ENCODE results near the gene POC1A.

DNA sequence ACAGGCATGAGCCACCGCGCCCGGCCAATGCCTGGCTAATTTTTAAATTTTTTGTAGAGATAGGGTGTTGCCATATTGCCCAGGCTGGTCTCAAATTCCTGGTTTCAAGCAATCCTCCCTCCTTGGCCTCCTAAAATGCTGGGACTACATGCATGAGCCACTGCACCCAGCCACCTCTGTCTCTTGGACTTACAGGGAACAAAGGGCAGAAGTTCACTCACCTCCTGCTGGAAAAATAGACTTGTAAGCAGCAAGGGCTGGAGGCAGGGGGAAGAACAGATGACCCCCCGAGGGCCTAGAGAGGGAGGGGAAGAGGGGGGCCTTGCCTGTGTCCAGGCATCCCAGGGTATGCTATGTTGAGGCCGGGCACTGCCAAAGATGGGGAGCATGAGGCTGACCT, 120.0 kb downstream of the POC1A start:
- TF ChIP-seq, protein P1, sequence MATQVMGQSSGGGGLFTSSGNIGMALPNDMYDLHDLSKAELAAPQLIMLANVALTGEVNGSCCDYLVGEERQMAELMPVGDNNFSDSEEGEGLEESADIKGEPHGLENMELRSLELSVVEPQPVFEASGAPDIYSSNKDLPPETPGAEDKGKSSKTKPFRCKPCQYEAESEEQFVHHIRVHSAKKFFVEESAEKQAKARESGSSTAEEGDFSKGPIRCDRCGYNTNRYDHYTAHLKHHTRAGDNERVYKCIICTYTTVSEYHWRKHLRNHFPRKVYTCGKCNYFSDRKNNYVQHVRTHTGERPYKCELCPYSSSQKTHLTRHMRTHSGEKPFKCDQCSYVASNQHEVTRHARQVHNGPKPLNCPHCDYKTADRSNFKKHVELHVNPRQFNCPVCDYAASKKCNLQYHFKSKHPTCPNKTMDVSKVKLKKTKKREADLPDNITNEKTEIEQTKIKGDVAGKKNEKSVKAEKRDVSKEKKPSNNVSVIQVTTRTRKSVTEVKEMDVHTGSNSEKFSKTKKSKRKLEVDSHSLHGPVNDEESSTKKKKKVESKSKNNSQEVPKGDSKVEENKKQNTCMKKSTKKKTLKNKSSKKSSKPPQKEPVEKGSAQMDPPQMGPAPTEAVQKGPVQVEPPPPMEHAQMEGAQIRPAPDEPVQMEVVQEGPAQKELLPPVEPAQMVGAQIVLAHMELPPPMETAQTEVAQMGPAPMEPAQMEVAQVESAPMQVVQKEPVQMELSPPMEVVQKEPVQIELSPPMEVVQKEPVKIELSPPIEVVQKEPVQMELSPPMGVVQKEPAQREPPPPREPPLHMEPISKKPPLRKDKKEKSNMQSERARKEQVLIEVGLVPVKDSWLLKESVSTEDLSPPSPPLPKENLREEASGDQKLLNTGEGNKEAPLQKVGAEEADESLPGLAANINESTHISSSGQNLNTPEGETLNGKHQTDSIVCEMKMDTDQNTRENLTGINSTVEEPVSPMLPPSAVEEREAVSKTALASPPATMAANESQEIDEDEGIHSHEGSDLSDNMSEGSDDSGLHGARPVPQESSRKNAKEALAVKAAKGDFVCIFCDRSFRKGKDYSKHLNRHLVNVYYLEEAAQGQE (IDR thresholded peaks at IDR 0.05; ENCODE audit: unreplicated experiment): no peak
- TF ChIP-seq, protein P2, sequence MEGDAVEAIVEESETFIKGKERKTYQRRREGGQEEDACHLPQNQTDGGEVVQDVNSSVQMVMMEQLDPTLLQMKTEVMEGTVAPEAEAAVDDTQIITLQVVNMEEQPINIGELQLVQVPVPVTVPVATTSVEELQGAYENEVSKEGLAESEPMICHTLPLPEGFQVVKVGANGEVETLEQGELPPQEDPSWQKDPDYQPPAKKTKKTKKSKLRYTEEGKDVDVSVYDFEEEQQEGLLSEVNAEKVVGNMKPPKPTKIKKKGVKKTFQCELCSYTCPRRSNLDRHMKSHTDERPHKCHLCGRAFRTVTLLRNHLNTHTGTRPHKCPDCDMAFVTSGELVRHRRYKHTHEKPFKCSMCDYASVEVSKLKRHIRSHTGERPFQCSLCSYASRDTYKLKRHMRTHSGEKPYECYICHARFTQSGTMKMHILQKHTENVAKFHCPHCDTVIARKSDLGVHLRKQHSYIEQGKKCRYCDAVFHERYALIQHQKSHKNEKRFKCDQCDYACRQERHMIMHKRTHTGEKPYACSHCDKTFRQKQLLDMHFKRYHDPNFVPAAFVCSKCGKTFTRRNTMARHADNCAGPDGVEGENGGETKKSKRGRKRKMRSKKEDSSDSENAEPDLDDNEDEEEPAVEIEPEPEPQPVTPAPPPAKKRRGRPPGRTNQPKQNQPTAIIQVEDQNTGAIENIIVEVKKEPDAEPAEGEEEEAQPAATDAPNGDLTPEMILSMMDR (conservative IDR thresholded peaks at IDR 0.05; ENCODE audit: low read depth in 2 of 2): no peak
- no peak for TF ChIP-seq POLR2AphosphoS5 (IDR thresholded peaks at IDR 0.05; ENCODE audit: low read depth)
- TF ChIP-seq EZH2 (IDR thresholded peaks at IDR 0.05; ENCODE audit: low read depth, unreplicated experiment): no peak
- no peak for TF ChIP-seq ZNF331 (CRISPR knock-in tag; IDR thresholded peaks at IDR 0.05; ENCODE audit: low read depth)
- no peak for TF ChIP-seq CREB1 (CRISPR knock-in tag; IDR thresholded peaks at IDR 0.05; ENCODE audit: low read depth)
- TF ChIP-seq, protein P3, sequence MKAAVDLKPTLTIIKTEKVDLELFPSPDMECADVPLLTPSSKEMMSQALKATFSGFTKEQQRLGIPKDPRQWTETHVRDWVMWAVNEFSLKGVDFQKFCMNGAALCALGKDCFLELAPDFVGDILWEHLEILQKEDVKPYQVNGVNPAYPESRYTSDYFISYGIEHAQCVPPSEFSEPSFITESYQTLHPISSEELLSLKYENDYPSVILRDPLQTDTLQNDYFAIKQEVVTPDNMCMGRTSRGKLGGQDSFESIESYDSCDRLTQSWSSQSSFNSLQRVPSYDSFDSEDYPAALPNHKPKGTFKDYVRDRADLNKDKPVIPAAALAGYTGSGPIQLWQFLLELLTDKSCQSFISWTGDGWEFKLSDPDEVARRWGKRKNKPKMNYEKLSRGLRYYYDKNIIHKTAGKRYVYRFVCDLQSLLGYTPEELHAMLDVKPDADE (IDR thresholded peaks at IDR 0.05): no peak

Data from GM23338 (cell line).